Right atrium auricular region (tissue), 2 donors: Measurements from ENCODE around the gene TSC22D1. TPM values are rescaled to one million over a fixed set of nuclear protein-coding genes. Genes with fewer than 3 reads are reported as not detected.

Experiments used
- DNase-seq: peaks from one replicate; pipeline ENCODE4 v3.0.0-alpha.2; 2019; ENCODE audit warnings: low spot score
- H3K27ac ChIP-seq, 2 donors: fragments of 200-600 bp; sonication (generic); 1 replicate in 1 of 2; 2 replicates in 1 of 2; pipeline ENCODE4 v1.5.1; 2016 to 2019
- H3K27me3 ChIP-seq, 2 donors: fragments of 200-600 bp; sonication (generic); one replicate each; pipeline versions ENCODE4 v1.5.1 to v1.6.0; 2017 to 2019
- H3K36me3 ChIP-seq: fragments of 200-600 bp; sonication (generic); one replicate; pipeline ENCODE4 v1.5.1; 2016
- H3K4me1 ChIP-seq, 2 donors: fragments of 200-600 bp; sonication (generic); one replicate each; pipeline versions ENCODE4 v1.5.1 to v1.6.0; 2017 to 2019
- H3K4me3 ChIP-seq, 2 donors: fragments of 200-600 bp; sonication (generic); 1 replicate in 1 of 2; 2 replicates in 1 of 2; pipeline ENCODE4 v1.5.1; 2017 to 2019; ENCODE audit warnings: mild to moderate bottlenecking in 1 of 2, moderate library complexity in 1 of 2
- H3K9me3 ChIP-seq, 2 donors: fragments of 200-600 bp; sonication (generic); one replicate each; pipeline ENCODE4 v1.5.1; 2019
- CTCF ChIP-seq, 2 donors: fragments of 200-600 bp; sonication (generic); IDR thresholded peaks; one replicate each; pipeline ENCODE4 v1.5.1; 2019; ENCODE audit warnings: antibody characterized with exemption in 2 of 2
- total RNA-seq, 2 donors: library from RNA; depleted of rRNA; stranded (reverse); fragments of >200 nt; gene quantifications; one replicate each; pipeline ENCODE4 v1.1.0, GENCODE V29; 2016

The TSC22D1 gene
- total RNA-seq, 2 donors from 2014 or later, result 110 to 159 TPM

- DNase-seq, result no peak
- no peak overlapping the region for H3K27ac ChIP-seq
- no peaks in the 10 kb centered on the region for H3K4me1 ChIP-seq
- H3K9me3 ChIP-seq, result no peaks in the 10 kb centered on the region
- H3K36me3 ChIP-seq, result no peaks in the 10 kb centered on the region
- H3K27me3 ChIP-seq, result no peaks in the 10 kb centered on the region
- no peak for TF ChIP-seq CTCF (IDR thresholded peaks at IDR 0.05)
- no peak overlapping the region for H3K4me3 ChIP-seq
Measured at GRCh38 chr13:44449999-44450821, 125.9 kb downstream of the TSC22D1 start.

GRCh38 chr13:44448875-44449274 is 127.3 kb downstream of the TSC22D1 start:
- no peak overlapping the region for H3K27ac ChIP-seq
- no peaks in the 10 kb centered on the region for H3K9me3 ChIP-seq
- TF ChIP-seq CTCF (IDR thresholded peaks at IDR 0.05), result no peak

GRCh38 chr13:44448373-44448772 is 127.8 kb downstream of the TSC22D1 start:
- Histone ChIP-seq H3K4me3 (no peak overlapping the region), H3K4me1 (no peaks in the 10 kb centered on the region), H3K27ac (no peak overlapping the region), H3K36me3 (no peaks in the 10 kb centered on the region), H3K27me3 (no peaks in the 10 kb centered on the region), H3K9me3 (no peaks in the 10 kb centered on the region)
- no peak for TF ChIP-seq CTCF (IDR thresholded peaks at IDR 0.05)
- DNase-seq, result no peak

More at GRCh38 chr13:44448875-44449274, 127.3 kb downstream of the TSC22D1 start:
- no peak for DNase-seq
- H3K4me1 ChIP-seq, result no peaks in the 10 kb centered on the region
- no peaks in the 10 kb centered on the region for H3K27me3 ChIP-seq
- no peak overlapping the region for H3K4me3 ChIP-seq
- no peaks in the 10 kb centered on the region for H3K36me3 ChIP-seq

GRCh38 chr13:44447783-44448321 is 128.3 kb downstream of the TSC22D1 start:
- no peak for DNase-seq
- no peaks in the 10 kb centered on the region for H3K27me3 ChIP-seq
- no peak overlapping the region for H3K27ac ChIP-seq
- H3K36me3 ChIP-seq, result no peaks in the 10 kb centered on the region
- TF ChIP-seq CTCF (IDR thresholded peaks at IDR 0.05), result no peak
- H3K4me3 ChIP-seq, result no peak overlapping the region
- no peaks in the 10 kb centered on the region for H3K9me3 ChIP-seq
- H3K4me1 ChIP-seq, result no peaks in the 10 kb centered on the region

DNA sequence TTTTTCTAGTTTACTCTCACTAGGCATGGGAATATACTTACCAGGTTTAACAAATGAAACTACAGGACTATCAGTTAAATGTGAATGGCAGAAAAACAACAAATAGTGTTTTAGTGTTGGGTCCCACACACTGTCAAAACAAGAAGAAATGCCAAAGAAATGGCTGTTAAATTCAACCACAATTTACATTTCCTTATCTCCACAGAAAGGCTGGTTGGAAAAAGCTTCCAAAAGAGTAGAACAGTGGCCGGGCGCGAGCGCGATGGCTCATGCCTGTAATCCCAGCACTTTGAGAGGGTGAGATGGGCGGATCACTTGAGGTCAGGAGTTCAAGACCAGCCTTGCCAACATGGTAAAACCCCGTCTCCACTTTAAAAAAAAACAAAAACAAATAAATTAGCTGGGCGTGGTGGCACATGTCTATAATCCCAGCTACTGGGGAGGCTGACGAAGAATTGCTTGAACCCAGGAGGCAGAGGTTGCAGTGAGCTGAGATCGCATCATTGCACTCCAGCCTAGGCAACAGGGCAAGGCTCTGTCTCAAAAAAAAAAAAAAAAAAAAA is 136.0 kb downstream of the TSC22D1 start:
- no peak for DNase-seq
- H3K4me1 ChIP-seq, result peaks cover 0 to 13% of the 10 kb centered on the region in 2 donors
- TF ChIP-seq CTCF (IDR thresholded peaks at IDR 0.05), result no peak
- H3K9me3 ChIP-seq, result no peaks in the 10 kb centered on the region
- no peak overlapping the region for H3K27ac ChIP-seq
- no peak overlapping the region for H3K4me3 ChIP-seq
- no peaks in the 10 kb centered on the region for H3K27me3 ChIP-seq
- H3K36me3 ChIP-seq, result no peaks in the 10 kb centered on the region
